Measurements from ENCODE around the gene MORN1.

Gene MORN1

DNA sequence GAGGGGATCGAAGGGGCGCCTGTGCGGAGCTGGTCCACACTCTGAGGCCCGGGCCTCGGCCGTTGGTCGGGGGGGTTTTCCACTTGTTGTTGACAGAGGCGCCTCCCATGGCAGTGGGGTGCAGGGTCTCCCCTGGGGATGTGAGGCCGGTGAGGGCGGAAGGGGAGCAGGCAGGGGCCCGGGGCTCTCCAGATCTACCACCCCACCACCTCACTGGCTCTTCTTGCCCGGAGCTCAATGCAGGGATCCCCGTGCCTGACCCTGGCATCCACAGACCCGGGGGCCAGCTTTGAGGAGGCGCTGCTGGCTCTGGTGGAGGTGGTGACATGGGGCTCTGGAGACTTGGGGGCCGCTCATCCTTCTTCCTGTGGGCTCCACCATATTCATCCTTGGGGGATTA is 28.1 kb upstream of the MORN1 start:
- no peak for DNase-seq (ENCODE audit: low spot score)

DNA sequence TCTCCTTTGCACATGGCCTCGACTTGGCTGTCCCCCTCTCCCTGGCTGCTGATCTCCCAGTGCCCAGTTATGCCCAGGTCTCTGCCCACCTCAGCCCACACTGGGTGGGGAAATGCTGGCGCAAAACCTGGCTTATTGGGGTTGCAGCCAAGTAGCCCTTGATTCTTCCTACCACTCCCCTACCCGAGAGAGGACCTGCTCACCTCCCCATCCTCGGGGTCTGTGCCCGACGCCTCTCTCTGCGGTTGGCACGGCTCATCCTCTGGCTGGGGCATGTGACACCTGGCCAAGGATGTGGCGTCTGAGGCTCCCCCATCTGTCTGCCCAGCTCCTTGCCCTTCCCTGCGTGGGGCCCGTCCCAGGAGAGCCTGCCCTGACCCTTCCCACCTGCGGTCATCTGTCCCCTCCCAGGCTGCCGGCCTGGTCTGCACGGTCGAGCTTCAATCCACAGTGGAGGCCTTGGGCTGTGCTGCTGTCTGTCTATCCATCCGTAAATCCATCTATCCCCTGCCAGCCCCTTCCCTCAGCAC is 27.5 kb upstream of the MORN1 start:
- no peak for DNase-seq (ENCODE audit: low spot score)

DNA sequence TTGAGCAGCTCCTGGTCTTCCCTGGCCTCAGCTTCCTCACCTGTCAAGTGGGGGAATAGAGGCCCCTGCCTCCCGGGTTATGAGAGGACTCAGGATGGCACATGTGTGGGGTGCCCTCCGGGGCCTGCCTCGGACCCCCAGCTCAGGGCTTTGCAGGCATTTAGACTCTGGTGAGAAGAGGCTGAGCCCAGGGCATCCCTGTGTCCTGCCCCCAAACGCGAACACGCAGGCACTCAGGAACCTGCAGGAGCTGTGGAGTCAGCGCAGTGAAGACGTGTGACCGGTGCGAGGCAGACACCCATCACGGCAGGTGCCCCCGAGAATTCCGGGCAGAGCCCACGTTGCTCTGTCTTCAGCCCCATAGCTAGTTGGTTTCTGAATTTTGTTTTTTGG is 26.5 kb upstream of the MORN1 start:
- DNase-seq (ENCODE audit: low spot score), result no peak

DNA sequence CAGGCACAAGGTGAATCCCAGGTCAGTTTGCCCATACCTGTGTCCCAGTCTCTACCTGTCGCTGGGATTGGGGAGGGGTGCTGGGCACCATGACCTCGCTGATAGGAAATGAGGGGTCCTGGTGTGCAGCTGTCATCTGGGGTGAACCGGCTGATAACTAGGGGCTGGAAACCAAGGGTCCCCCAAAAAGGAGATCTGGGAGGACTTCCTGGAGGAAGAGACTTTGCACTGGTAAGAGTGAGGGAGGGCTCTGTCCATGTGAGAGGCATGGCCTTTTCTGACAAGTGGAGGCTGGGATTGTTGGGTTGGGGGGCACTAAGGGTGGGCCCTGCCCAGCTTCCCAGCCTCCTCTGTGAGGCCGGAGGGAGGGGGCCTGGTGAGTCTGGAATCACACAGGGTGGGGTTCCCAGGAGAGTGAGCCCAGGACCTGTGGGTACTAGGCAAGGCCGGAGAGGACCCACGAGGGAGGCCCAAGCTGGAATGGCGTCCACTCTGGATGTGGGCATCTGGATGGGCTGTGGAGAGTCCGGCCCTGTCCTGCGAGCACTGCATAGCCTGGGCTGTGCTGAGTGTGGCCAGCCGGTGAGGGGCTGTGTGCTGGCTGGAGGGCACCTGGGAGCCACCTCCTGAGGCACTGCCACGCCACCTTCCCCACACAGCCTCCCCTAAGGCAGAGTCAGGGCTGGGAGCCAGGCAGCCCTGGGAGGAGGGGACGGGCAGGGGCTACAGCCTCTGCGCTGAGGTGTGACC is 25.9 kb upstream of the MORN1 start:
- DNase-seq (ENCODE audit: low spot score), result no peak

DNA sequence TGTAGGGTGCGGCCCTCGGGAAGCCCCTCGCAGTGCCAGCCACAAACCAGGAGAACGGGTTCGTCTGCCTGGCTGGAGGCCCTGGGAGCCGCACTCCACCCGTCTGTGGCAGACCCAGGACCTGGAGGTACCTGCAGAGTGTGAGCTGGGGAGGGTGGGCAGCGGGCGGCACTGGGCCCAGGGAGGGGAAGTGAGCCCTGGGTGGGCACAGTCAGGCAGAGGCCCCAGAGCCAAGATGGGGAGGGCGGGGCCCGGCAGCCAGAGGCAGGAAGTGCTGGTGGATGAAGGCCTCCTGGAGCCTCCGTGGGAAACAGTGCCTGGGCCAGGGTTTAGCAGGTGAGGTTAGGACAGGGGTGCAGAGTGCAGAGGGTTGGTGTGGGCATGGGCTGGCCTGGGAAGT is 25.0 kb upstream of the MORN1 start:
- no peak for DNase-seq (ENCODE audit: low spot score)

DNA sequence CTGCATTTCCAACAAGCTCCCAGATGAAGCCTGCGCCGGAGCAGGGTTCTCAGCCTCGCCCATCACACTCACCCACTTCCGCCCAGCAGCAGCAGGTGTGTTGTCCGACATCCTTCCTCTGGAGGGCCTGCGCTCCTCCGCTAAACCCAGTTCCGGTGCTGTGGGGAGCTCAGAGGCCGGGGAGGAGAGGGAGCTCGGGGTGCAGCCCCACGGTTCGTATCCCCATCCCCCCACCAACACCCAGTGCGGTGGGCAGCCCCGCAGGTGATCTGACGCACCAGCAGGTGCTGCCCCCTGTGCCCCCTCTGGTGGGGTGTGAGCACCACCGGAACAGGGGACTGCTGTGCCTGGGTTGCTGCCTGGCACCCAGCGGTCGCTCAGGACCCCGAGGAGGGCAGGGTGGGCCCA is 24.5 kb upstream of the MORN1 start:
- DNase-seq (ENCODE audit: low spot score), result no peak

DNA sequence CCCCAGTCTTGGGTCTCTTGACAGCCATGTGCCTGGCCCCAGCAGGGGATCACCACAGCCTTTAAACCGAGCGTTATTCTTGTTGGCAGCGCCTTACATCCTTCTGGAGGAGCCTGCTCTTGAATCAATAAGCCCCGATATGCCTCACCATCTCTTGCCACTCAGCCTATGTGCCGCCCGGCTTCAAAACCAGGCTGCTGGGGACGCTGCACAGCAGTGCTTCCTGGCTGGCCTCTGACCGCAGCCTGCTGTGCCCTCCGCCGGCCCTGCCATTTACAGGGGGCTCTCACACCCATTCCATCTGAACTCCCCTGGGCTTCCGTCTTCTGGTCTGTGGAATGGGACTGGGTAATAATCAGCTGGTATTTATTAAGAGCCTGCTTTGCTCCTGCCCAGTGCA is 24.0 kb upstream of the MORN1 start:
- no peak for DNase-seq (ENCODE audit: low spot score)

DNA sequence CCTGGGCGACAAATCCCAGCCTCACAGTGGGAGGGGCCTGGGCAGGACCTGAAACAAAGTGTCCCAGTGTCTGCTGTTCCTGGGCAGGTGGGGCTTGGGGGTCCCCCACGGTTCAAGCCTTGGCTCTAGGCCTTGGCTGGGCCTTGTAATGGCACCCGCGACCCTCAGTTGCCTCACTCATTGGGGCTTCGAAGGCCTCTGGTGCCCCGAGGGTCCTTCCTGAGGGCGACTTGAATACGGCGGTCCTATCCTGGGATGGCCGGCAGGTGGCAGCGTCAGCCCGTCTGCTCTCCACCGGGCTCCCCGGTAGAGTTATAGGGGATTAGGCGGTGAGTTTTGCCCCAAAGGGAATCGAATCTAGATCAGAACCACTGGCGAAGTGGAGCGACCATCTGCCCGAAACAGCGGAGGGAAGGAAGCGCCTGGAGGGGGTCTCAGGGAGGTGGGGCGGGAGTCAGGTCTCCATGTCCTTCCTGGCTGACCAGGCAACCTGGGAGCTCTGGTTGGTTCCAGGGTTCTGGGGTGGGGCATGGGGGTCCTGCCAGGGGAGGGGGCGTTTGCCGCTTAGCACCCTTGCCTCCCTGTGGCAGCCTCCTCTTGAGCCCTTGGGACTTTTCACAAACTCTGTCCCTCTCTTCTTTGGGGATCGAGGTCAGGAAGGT is 23.1 kb upstream of the MORN1 start:
- peak; percentile 91 for DNase-seq (ENCODE audit: low spot score)

DNA sequence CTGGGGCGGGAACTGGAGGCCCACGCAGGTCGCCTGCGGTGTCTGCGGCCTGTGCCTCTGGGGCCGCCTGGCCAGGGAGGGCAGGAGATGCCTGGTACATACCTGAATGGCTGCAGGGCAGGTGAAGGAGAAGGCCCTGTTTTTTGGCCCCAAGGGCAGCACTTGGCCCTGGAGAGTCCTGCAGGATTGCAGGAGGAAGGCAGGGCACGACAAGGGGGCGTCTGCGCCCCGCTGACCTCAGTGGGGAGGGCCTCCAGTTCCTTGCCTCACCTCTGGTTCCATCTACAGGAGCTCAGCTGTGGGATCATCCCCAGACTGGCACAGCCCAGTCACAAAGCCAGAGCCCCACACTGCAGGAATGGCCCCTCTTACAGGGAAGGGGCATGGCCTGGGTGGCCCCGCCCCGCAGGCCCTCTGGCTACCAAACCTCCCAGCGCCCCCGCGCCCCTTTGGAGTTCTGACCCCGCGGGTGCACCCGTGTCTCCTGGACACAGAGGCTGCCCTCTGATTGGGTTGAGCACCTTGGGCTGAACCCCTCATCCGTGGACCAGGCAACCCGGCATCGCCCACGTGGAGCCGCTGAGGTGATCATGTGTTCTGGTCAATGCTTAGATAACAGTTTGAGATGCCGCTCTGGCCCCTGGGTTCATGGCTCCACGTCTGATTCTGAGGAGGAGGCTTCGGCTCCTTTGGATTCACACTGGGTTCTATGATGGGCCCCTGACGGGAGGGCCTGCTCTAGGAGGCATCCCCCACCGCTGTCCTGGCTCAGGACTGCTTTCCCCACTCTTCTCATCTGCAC is 22.3 kb upstream of the MORN1 start:
- no peak for DNase-seq (ENCODE audit: low spot score)

DNA sequence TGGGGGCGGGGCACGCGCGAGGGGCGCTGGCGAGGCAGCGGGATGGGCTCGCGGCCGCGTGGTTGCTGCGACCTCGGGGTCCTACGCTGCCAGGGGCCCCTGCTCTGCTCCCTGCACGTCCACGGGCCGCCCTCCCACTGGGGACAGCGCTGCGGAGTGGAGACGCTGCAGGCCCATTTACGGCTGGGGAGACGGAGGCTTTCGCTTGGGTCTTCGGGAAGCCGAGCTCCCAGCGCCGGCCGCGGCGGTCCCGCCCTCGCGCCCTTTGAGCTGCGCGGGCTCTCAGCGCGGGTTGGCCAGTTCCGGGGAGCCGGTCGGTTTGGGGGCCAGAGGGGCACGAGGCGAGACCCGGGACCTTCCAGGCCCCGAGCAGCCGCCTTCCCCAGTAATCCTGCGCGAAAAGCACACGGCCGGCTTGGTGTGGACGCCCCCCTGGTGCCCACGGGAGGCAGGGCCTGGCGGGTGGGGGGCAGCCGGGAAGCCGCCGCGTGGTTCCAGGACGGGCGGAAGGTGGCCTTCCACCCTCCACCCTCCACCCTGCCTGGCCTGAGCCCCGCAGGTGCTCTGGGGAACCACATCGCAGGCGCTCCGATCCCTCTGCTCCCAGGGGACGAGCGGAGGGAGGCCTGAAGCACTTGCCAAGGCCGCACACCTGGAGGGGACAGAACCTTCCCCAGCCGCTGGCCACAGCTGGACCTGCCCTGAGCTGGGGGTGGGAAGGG is 21.6 kb upstream of the MORN1 start:
- DNase-seq (ENCODE audit: low spot score), result peak; percentile 86

DNA sequence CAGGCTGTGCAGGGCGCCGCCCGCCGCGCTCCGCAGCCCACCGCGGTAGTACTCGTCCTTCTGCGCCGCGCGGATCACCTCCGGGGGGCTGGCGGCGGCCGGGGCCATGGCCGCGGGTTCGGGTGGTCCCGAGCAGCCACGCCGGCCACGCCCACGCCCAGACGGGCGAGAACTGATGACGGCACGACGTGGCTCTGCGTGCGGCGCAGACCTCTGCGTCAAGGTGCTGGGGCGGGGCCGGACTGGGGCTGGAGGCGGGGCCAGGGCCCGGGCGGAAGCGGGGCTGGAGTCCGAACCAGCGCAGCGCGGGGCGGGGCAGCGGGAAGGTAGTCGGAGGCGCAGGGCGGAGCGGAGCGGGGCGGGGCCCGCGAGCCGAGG is 21.0 kb upstream of the MORN1 start, which contains the start of gene PEX10:
Gene PEX10 (minus strand): TSS at position 170 of the 378 bp plus-strand sequence. CDS start 62 bp downstream, at position 108.
- DNase-seq (ENCODE audit: low spot score), result peak; percentile 100

DNA sequence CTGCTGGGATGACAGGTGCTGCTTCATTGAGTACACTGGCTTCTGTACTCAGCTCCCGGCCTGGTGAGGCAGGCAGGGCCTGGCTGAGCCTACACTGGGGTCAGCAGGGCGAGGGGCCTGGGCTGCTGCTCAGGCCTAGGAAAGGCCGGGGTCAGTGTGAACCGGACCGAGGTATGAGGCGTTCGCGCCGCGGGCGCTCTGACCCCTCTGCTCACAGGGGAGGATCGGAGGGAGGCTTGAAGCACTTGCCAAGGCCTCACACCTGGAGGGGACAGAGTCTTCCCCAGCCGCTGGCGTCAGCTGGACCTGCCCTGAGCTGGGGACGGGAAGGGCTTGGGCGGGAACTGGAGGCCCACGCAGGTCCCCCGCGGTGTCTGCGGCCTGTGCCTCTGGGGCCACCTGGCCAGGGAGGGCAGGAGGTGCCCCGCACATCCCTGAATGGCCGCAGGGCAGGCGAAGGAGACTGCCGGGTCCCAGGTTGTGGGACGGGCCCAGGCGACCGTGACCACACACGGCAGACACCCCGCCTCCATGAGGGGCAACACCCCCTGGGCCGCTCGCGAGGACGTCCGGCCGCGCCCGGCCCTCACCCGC is 20.5 kb upstream of the MORN1 start:
- DNase-seq (ENCODE audit: low spot score), result peak; percentile 61

DNA sequence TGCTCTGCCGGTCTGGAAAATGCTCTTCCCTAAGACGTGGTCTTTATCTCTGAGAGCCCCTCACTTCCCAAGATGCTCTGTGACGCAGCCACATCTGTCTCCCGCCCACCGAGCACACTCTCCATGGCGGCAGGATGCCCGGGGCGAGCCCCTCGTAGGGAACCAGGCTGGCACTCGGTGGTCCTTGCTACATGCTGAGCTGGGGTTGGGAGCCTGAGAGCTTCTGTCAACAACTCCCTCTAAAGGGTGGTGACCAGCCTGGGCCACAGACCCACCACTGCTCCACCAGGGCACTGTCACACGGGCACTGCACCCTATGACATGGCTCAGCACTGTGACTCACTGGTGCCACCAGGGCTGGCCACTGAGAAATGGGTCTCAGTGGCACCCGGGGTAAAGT is 18.4 kb upstream of the MORN1 start:
- DNase-seq (ENCODE audit: low spot score), result no peak

DNA sequence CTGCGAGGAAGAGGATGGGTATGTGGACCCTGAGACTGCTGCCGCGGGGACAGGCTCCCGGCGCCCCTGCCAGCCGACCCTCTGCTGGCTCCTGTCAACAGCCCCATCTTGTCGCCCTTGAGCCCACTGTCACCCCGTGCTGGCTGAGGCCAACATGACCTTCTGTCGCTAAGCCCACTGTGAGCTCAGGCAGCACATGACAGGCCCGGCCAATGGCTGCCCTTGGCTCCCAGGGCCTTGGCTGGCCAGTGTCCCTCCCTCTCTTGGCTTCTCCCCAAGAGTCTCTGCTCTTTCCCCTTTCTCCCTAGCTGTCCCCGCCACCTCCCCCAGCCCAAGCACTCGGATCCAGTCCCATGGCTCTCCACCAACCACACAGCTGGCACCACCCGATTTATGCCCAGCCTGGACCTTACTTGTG is 17.5 kb upstream of the MORN1 start:
- no peak for DNase-seq (ENCODE audit: low spot score)

DNA sequence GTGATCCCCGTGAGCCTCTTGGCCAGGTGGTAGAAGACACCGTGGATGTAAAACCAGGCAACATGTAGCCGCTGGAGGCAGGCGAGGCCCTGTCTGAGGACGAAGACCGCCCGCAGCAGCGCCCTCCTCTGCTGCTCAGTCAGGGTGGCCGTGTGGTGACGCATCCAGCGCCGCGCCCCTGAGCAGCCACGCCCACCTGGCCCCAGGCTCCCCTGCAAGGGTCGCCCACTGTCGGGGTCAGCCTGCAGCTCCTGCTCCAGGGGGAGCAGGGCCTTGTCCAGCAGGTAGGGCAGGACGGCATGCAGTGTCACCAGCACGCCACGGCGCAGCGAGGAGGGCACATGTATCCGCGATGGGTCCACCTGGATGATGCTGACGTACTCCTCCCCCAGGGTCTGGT is 17.1 kb upstream of the MORN1 start:
- no peak for DNase-seq (ENCODE audit: low spot score)

DNA sequence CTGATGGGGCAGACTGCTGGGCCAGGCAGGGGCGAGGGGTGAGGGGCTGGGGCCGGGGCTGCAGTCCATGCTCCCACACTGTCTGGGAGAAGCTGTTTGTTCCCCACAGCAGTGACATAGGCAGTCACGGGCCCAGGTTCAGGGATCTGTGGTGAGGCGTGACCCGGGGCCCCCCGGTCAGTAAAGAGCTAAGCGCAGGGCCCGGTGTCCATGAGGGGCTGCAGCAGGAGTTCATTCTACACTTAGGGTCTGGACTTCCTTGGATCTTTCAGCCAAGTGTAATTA is 16.6 kb upstream of the MORN1 start:
- DNase-seq (ENCODE audit: low spot score), result no peak

DNA sequence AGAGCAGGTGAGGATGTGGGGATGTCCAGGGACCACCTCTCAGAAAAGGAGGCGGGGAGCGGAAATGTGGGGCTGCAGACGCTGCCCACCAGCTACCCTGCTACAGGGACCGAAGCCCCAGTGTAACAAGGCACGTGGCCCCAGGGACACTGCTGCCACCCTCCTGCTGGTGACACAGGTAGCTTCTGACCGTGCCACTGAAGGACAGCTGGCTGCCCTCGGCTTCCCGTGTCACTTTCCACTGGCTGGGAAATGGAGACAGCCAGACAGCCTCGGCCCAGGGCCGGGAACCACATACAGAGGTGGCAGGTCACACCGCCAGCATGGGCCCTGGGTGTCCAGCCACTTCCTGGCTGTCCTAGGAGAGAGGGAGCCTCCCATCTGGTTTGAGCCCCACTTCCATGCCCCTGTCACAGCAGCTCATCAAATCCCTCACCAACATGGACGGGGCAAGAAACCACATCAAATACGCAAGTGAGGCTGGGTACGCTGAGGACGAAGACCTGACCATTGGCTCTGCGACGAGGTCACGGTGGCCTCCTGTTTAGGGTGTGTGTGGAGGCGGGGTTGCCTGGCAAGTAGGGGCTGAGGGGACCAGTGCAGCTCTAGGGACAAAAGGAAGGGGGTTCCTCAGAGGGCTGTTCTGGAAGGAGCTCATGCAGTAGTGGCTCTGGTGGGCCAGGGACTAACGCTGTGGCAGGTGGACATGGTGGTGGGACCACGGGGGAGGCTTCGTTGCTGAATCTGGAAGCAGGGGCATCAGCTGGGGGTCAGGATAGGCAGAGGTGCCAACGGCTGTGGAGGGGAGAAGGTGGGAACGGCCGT is 16.0 kb upstream of the MORN1 start:
- no peak for DNase-seq (ENCODE audit: low spot score)

DNA sequence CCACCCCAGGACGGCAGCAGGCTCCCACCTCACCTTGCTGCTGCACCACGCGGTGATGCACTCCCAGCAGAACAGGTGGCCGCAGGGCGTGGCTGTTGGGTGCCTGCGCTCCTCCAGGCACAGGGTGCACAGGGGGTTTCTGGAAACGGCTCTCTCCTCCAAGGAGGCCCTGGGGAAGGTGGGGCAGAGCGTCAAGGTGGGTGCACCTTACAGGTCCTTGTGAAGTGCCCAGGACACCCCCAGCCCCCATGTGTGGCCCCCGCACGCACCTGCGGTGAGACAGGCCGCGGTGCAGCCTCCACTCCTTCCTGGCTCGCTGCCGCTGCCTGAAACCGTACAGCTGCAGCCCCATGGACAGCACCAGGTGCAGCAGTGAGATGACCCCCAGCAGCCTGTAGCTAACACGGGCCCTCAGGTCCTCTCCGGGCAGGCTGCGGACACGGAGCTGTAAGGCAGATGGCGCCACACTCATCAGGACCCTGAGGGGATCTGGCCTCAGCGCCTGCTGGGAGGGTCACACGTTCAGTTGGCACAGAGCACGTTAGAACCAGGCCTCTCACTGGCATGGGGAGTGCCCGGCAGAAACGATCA is 15.2 kb upstream of the MORN1 start:
- no peak for DNase-seq (ENCODE audit: low spot score)

DNA sequence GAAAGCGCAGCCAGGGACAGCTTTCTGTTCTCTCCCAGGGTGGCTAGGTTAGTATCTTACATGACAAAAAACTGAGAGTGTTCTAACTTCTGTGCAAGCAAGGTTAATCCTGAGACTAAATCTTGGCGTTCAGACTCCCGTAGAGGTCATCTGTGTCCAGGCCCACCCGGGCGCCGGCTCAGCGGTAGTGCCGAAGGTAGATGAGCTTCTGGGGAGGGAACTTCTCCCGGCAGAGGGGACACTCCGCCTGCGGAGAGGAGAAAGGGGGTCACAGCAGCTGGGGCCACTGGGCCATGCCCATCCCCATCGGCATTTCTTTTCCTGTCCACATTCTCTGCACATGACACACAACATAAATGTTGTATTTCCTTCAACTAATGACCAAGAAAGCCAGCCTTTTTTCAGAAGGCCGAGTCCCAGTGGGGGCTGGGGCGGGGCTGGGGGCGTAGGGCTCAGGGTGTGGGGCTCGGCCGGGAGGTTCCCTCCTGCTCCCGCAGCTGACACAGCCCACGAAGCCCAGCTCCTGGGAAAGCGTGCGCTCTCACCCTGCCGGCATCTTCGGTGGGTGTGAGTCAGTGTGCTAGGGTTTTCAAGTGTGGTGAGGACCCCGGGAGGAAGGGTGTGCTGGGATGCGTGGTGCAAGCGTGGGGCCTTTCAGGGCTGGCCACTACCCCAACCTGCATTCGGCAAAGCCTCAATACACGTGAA is 14.4 kb upstream of the MORN1 start:
- DNase-seq (ENCODE audit: low spot score), result no peak

Data from AG08396 (cell line).